Kidney (tissue), 14 donors: ENCODE results near the gene ARF4. TPM values are rescaled to one million over a fixed set of nuclear protein-coding genes. Genes with fewer than 3 reads are reported as not detected.
A peak's percentile ranks its signal among the peaks of the same experiment; 100 is the strongest.

Experiments used
- DNase-seq, 5 donors: peaks; one replicate each; pipeline ENCODE4 v3.0.0-alpha.2; 2013 to 2020
- FAIRE-seq: peaks from 2 replicates; lab custom pipeline; 2012; peaks lifted over from hg19 to GRCh38; lab: Jason Lieb, UNC
- H3K27ac ChIP-seq, 2 donors: one replicate each; pipeline ENCODE4 v1.7.0; 2013; ENCODE audit warnings: low read depth in 2 of 2, low read length in 2 of 2, inconsistent platforms in 1 of 2
- H3K27me3 ChIP-seq: one replicate; pipeline ENCODE4 v1.7.1; 2013; ENCODE audit warnings: low read length, inconsistent platforms; ENCODE audit not compliant: control insufficient read depth, insufficient read depth
- H3K36me3 ChIP-seq, 3 donors: one replicate each; pipeline versions ENCODE4 v1.7.0 to v1.7.1; 2013; ENCODE audit warnings: low read length in 3 of 3, control low read depth in 1 of 3, inconsistent platforms in 1 of 3; ENCODE audit not compliant: insufficient read depth in 3 of 3, control insufficient read depth in 2 of 3
- H3K4me1 ChIP-seq, 3 donors: one replicate each; pipeline versions ENCODE4 v1.7.0 to v1.7.1; 2013; ENCODE audit warnings: low read length in 3 of 3, inconsistent platforms in 1 of 3, low read depth in 1 of 3; ENCODE audit not compliant: control insufficient read depth in 2 of 3, insufficient read depth in 2 of 3
- H3K4me3 ChIP-seq, 3 donors: one replicate each; pipeline versions ENCODE4 v1.7.0 to v1.8.1; 2013; ENCODE audit warnings: low read length in 3 of 3, control low read depth in 1 of 3, inconsistent platforms in 1 of 3
- H3K9ac ChIP-seq, 3 donors: one replicate each; pipeline versions ENCODE4 v1.7.0 to v1.7.1; 2013; ENCODE audit warnings: low read length in 3 of 3, control low read depth in 1 of 3, inconsistent platforms in 1 of 3
- H3K9me3 ChIP-seq, 3 donors: one replicate each; pipeline versions ENCODE4 v1.7.0 to v1.7.1; 2013; ENCODE audit warnings: low read length in 3 of 3, control low read depth in 1 of 3, inconsistent platforms in 1 of 3; ENCODE audit not compliant: control insufficient read depth in 2 of 3, insufficient read depth in 1 of 3
- intact Hi-C: fragments of 100-400 bp; cut with DNase I; formaldehyde crosslinking; loops from one replicate; pipeline ENCODE4 v1.11.1; 2022
- polyA plus RNA-seq: library from polyadenylated mRNA; stranded (reverse); fragments of 350-450 nt; fragmentation: Illumina TruSeq; extraction: RNeasy Lipid Tissue Mini Kit (QIAGEN cat#74804); gene quantifications from one replicate; pipeline ENCODE4 v1.2.3, GENCODE V29; 2014; ENCODE audit warnings: low read depth, low replicate concordance; ENCODE audit not compliant: insufficient read depth
- total RNA-seq: library from RNA; stranded (reverse); fragmentation: NEBNext Ultra II Directional; extraction: Animal tissue kit (Norgen Biotek cat#: 25700); gene quantifications from one replicate; pipeline ENCODE4 v1.2.1, GENCODE V29; 2021
- TF ChIP-seq, protein P1 (sequence below): IDR thresholded peaks from 3 replicates; pipeline ENCODE4 v1.5.1; 2012; ENCODE audit warnings: mild to moderate bottlenecking, moderate library complexity, borderline replicate concordance; ENCODE audit not compliant: insufficient read depth; ENCODE audit errors: extremely low read depth
- donor health status: control.
- donor health status: control.
- donor health status: control.
- donor health status: control.
- donor health status: control.
- donor health status: DM: yes; HTN: yes; CAD: no.
- donor health status: Normal renal cell carcinoma (clear cell type).

Gene ARF4
- total and polyA plus RNA-seq, 2 donors from 2014 or later: 123 to 131 TPM

DNA sequence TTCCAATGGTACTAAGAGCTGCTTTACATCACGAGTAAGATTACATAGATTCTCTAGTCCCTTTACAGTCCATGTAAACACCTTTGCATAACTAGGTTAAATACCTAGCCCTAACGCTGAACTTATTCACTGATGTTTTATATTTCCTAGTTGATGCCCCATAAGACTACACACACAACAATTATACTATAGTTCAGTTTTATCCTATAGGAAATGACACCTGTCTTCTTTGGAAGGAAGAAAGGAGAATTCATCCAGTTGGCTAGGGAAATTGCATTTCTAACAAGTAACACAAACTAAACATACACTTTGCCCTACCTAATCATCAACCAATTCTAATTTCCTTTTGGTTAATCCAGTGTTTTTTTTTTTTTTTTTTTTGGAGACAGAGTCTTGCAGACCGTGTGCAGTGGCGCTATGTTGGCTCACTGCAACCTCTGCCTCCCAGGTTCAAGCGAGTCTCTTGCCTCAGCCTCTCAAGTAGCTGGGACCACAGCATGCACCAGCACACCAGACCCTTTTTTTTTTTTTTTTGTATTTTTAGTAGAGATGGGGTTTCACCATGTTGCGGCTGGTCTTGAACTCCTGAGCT, 27.2 kb downstream of the ARF4 start:
- no peak for FAIRE-seq
- DNase-seq: no peak
- Histone ChIP-seq H3K27ac (no peak overlapping the region), H3K36me3 (peaks cover 5 to 36% (median 6%) of the 10 kb centered on the region in 3 donors), H3K4me3 (no peak overlapping the region), H3K27me3 (no peaks in the 10 kb centered on the region), H3K4me1 (no peaks in the 10 kb centered on the region), H3K9ac (no peak overlapping the region), H3K9me3 (no peaks in the 10 kb centered on the region)
- intact Hi-C loops: no loop called here
- TF ChIP-seq, protein P1, sequence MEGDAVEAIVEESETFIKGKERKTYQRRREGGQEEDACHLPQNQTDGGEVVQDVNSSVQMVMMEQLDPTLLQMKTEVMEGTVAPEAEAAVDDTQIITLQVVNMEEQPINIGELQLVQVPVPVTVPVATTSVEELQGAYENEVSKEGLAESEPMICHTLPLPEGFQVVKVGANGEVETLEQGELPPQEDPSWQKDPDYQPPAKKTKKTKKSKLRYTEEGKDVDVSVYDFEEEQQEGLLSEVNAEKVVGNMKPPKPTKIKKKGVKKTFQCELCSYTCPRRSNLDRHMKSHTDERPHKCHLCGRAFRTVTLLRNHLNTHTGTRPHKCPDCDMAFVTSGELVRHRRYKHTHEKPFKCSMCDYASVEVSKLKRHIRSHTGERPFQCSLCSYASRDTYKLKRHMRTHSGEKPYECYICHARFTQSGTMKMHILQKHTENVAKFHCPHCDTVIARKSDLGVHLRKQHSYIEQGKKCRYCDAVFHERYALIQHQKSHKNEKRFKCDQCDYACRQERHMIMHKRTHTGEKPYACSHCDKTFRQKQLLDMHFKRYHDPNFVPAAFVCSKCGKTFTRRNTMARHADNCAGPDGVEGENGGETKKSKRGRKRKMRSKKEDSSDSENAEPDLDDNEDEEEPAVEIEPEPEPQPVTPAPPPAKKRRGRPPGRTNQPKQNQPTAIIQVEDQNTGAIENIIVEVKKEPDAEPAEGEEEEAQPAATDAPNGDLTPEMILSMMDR: no peak

- intact Hi-C loops: no loop called here
Measured at GRCh38 chr3:57559526-57559925, 37.6 kb downstream of the ARF4 start.

GRCh38 chr3:57557085-57557537, 40.0 kb downstream of the ARF4 start:
- Histone ChIP-seq H3K4me3 (peak overlapping the region; percentile 95 to 99 (median 97)), H3K9ac (peak overlapping the region; percentile 84 to 98 (median 96)), H3K36me3 (peaks cover 0 to 7% (median 7%) of the 10 kb centered on the region in 3 donors), H3K4me1 (peaks cover 0 to 13% (median 9%) of the 10 kb centered on the region in 3 donors), H3K27ac (peak overlapping the region in 1 of 2 donors; percentile 94), H3K9me3 (no peaks in the 10 kb centered on the region), H3K27me3 (no peaks in the 10 kb centered on the region)
- TF ChIP-seq, protein P1: no peak
- intact Hi-C loops: no loop called here
- FAIRE-seq: no peak
- DNase-seq: peak in 4 of 5 donors; percentile 14 to 49 (median 31)

More at GRCh38 chr3:57559526-57559925, 37.6 kb downstream of the ARF4 start:
- no peak overlapping the region for H3K4me3 ChIP-seq
- H3K27ac ChIP-seq: no peak overlapping the region
- H3K36me3 ChIP-seq: peaks cover 0 to 10% (median 7%) of the 10 kb centered on the region in 3 donors
- no peaks in the 10 kb centered on the region for H3K27me3 ChIP-seq
- H3K9me3 ChIP-seq: no peaks in the 10 kb centered on the region
- FAIRE-seq (no peak), DNase-seq (no peak)
- H3K4me1 ChIP-seq: peaks cover 0 to 13% (median 9%) of the 10 kb centered on the region in 3 donors
- TF ChIP-seq, protein P1: no peak
- no peak overlapping the region for H3K9ac ChIP-seq
